Kidney (tissue), 14 donors: ENCODE data around the gene GGCX. TPM values are rescaled to one million over a fixed set of nuclear protein-coding genes. Genes with fewer than 3 reads are reported as not detected.

ENCODE experiments used
- DNase-seq, 5 donors: peaks; one replicate each; pipeline ENCODE4 v3.0.0-alpha.2; 2013 to 2020
- FAIRE-seq: peaks from 2 replicates; lab custom pipeline; 2012; peaks lifted over from hg19 to GRCh38; lab: Jason Lieb, UNC
- H3K27ac ChIP-seq, 2 donors: one replicate each; pipeline ENCODE4 v1.7.0; 2013; ENCODE audit warnings: low read depth in 2 of 2, low read length in 2 of 2, inconsistent platforms in 1 of 2
- H3K27me3 ChIP-seq: one replicate; pipeline ENCODE4 v1.7.1; 2013; ENCODE audit warnings: low read length, inconsistent platforms; ENCODE audit not compliant: control insufficient read depth, insufficient read depth
- H3K36me3 ChIP-seq, 3 donors: one replicate each; pipeline versions ENCODE4 v1.7.0 to v1.7.1; 2013; ENCODE audit warnings: low read length in 3 of 3, control low read depth in 1 of 3, inconsistent platforms in 1 of 3; ENCODE audit not compliant: insufficient read depth in 3 of 3, control insufficient read depth in 2 of 3
- H3K4me1 ChIP-seq, 3 donors: one replicate each; pipeline versions ENCODE4 v1.7.0 to v1.7.1; 2013; ENCODE audit warnings: low read length in 3 of 3, inconsistent platforms in 1 of 3, low read depth in 1 of 3; ENCODE audit not compliant: control insufficient read depth in 2 of 3, insufficient read depth in 2 of 3
- H3K4me3 ChIP-seq, 3 donors: one replicate each; pipeline versions ENCODE4 v1.7.0 to v1.8.1; 2013; ENCODE audit warnings: low read length in 3 of 3, control low read depth in 1 of 3, inconsistent platforms in 1 of 3
- H3K9ac ChIP-seq, 3 donors: one replicate each; pipeline versions ENCODE4 v1.7.0 to v1.7.1; 2013; ENCODE audit warnings: low read length in 3 of 3, control low read depth in 1 of 3, inconsistent platforms in 1 of 3
- H3K9me3 ChIP-seq, 3 donors: one replicate each; pipeline versions ENCODE4 v1.7.0 to v1.7.1; 2013; ENCODE audit warnings: low read length in 3 of 3, control low read depth in 1 of 3, inconsistent platforms in 1 of 3; ENCODE audit not compliant: control insufficient read depth in 2 of 3, insufficient read depth in 1 of 3
- CTCF ChIP-seq: IDR thresholded peaks from 3 replicates; pipeline ENCODE4 v1.5.1; 2012; ENCODE audit warnings: mild to moderate bottlenecking, moderate library complexity, borderline replicate concordance; ENCODE audit not compliant: insufficient read depth; ENCODE audit errors: extremely low read depth
- intact Hi-C: fragments of 100-400 bp; cut with DNase I; formaldehyde crosslinking; loops from one replicate; pipeline ENCODE4 v1.11.1; 2022
- polyA plus RNA-seq: library from polyadenylated mRNA; stranded (reverse); fragments of 350-450 nt; fragmentation: Illumina TruSeq; extraction: RNeasy Lipid Tissue Mini Kit (QIAGEN cat#74804); gene quantifications from one replicate; pipeline ENCODE4 v1.2.3, GENCODE V29; 2014; ENCODE audit warnings: low read depth, low replicate concordance; ENCODE audit not compliant: insufficient read depth
- total RNA-seq: library from RNA; stranded (reverse); fragmentation: NEBNext Ultra II Directional; extraction: Animal tissue kit (Norgen Biotek cat#: 25700); gene quantifications from one replicate; pipeline ENCODE4 v1.2.1, GENCODE V29; 2021
- donor health status: control.
- donor health status: control.
- donor health status: control.
- donor health status: control.
- donor health status: control.
- donor health status: DM: yes; HTN: yes; CAD: no.
- donor health status: Normal renal cell carcinoma (clear cell type).

The GGCX gene
- total and polyA plus RNA-seq, 2 donors from 2014 or later = 27.8 to 50.7 TPM

- FAIRE-seq (no peak), DNase-seq (no peak)
- H3K27ac ChIP-seq = no peak overlapping the region
- H3K4me1 ChIP-seq = peaks cover 5 to 8% (median 8%) of the 10 kb centered on the region in 3 donors
- H3K36me3 ChIP-seq = no peaks in the 10 kb centered on the region
- TF ChIP-seq CTCF = no peak
- no peak overlapping the region for H3K4me3 ChIP-seq
- H3K9ac ChIP-seq = no peak overlapping the region
- H3K27me3 ChIP-seq = no peaks in the 10 kb centered on the region
- intact Hi-C loops = no loop called here
- H3K9me3 ChIP-seq = no peaks in the 10 kb centered on the region
These were observed 27.2 kb downstream of the GGCX start for GRCh38 chr2:85534099-85534498.

DNA sequence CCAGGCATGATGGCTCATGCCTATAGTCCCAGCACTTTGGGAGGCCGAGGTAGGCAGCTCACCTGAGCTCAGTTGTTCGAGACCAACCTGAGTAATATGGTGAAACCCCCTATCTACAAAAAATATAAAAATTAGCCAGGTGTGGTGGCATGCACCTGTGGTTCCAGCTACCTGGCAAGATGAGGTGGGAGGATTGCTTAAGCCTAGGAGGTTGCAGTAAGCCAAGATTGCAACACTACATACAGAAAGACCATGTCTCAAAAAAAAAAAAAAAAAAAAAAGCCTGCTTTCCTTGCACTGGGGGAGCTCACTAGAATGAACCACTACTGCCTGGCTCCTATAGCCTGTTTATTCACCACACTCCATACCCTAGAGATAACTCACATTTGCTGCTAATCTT lies 29.7 kb downstream of the GGCX start:
- no peak overlapping the region for H3K27ac ChIP-seq
- no peaks in the 10 kb centered on the region for H3K9me3 ChIP-seq
- no peaks in the 10 kb centered on the region for H3K36me3 ChIP-seq
- DNase-seq (no peak), FAIRE-seq (no peak)
- no peaks in the 10 kb centered on the region for H3K4me1 ChIP-seq
- intact Hi-C loops = no loop called here
- no peak overlapping the region for H3K9ac ChIP-seq
- TF ChIP-seq CTCF = no peak
- no peaks in the 10 kb centered on the region for H3K27me3 ChIP-seq
- no peak overlapping the region for H3K4me3 ChIP-seq

GRCh38 chr2:85529809-85530208 lies 31.5 kb downstream of the GGCX start:
- H3K9me3 ChIP-seq = no peaks in the 10 kb centered on the region
- intact Hi-C loops = no loop called here
- no peak for TF ChIP-seq CTCF
- peaks cover 0 to 5% (median 0%) of the 10 kb centered on the region in 3 donors for H3K4me1 ChIP-seq
- FAIRE-seq (no peak), DNase-seq (no peak)
- H3K27me3 ChIP-seq = no peaks in the 10 kb centered on the region
- no peak overlapping the region for H3K27ac ChIP-seq
- H3K36me3 ChIP-seq = no peaks in the 10 kb centered on the region
- no peak overlapping the region for H3K9ac ChIP-seq
- no peak overlapping the region for H3K4me3 ChIP-seq

GRCh38 chr2:85528355-85528754 lies 32.9 kb downstream of the GGCX start:
- H3K27me3 ChIP-seq = no peaks in the 10 kb centered on the region
- no peak for TF ChIP-seq CTCF
- no peak overlapping the region for H3K4me3 ChIP-seq
- FAIRE-seq (no peak), DNase-seq (no peak)
- H3K27ac ChIP-seq = no peak overlapping the region
- no peak overlapping the region for H3K9ac ChIP-seq
- intact Hi-C loops = no loop called here
- no peaks in the 10 kb centered on the region for H3K9me3 ChIP-seq
- H3K36me3 ChIP-seq = no peaks in the 10 kb centered on the region
- H3K4me1 ChIP-seq = peaks cover 0 to 11% (median 0%) of the 10 kb centered on the region in 3 donors
